GM12873 (cell line): ENCODE measurements around the gene GUCA2A.

Experiments used
- CTCF ChIP-seq: IDR thresholded peaks from 2 replicates; pipeline ENCODE4 v1.5.1; 2012; ENCODE audit warnings: low read depth, mild to moderate bottlenecking, moderate library complexity, low read length, control low read depth; ENCODE audit not compliant: insufficient read depth; ENCODE audit errors: missing control alignments

GUCA2A gene

GRCh38 chr1:42163114-42163513 is 1.4 kb downstream of the GUCA2A start:
- TF ChIP-seq CTCF = no peak

- TF ChIP-seq CTCF = no peak
Observed at GRCh38 chr1:42162181-42162580, 2.4 kb downstream of the GUCA2A start.

GRCh38 chr1:42158189-42158588 is 6.4 kb downstream of the GUCA2A start:
- TF ChIP-seq CTCF = no peak

- peak; percentile 29 for TF ChIP-seq CTCF
Observed at GRCh38 chr1:42157667-42158066, 6.9 kb downstream of the GUCA2A start.

- no peak for TF ChIP-seq CTCF
Observed at GRCh38 chr1:42155362-42155761, 9.2 kb downstream of the GUCA2A start.

- no peak for TF ChIP-seq CTCF
Observed at GRCh38 chr1:42154685-42155084, 9.9 kb downstream of the GUCA2A start.

- TF ChIP-seq CTCF = no peak
Observed at GRCh38 chr1:42153624-42154023, 10.9 kb downstream of the GUCA2A start.
